Measurements from ENCODE around the gene DCLRE1C.
"Not testable (repeated sequence)": the region's sequence is repeated elsewhere in the genome, so short reads cannot be mapped to it uniquely, and the experiment has no call there.

The DCLRE1C gene

DNA sequence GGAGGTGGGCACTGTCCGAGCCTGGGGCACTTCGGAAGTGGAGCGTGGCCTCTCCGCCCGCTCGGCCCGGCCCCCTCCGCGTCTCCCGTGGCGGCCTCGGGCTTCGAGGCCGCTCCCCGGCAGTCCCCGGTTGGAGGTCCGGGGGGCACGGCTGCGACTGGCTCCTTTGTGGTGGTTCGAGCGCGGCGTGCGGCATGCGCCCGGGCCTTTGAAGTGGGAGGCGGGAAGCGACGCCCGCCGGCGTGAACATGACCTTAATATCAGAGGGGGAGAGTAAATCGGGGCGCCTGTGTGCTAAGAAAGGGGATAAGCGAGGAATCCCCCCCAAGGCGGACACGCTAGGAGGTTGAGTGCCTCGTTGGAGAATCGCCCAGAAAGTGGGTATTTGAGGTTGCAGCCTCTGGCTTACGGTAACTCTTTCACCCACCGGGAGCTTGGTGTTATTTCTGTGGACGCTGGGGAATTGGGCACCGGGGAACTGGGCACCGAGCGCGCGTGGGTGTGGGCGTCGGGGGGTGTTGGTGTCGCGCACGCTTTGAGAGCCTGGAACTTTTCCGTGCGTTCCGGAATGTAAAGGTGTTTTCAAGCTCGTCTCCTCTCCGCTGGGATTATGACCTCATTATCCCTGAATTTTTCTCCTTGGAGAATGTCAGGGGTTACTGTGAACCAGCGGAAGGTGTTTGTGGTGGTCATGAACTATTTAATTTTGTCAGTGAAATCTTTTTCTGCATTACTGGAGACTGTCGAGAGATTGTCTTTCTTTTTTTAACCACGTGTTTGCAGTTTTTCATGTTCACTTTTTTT is 74.6 kb downstream of the DCLRE1C start:
- DNase-seq = peak; percentile 23

GRCh38 chr10:14878266-14879123 is 75.4 kb downstream of the DCLRE1C start, which contains the start of gene SUV39H2:
TSS of gene SUV39H2 (plus strand) at chr10:14878866. CDS start at chr10:14878889, 23 bp downstream.
- DNase-seq = peak; percentile 96

- DNase-seq = no peak
These were observed 77.1 kb downstream of the DCLRE1C start for GRCh38 chr10:14876764-14877163.

- no peak for DNase-seq
These were observed 78.0 kb downstream of the DCLRE1C start for GRCh38 chr10:14875941-14876340.

GRCh38 chr10:14873090-14873760 is 80.7 kb downstream of the DCLRE1C start:
- DNase-seq = peak; percentile 65

DNA sequence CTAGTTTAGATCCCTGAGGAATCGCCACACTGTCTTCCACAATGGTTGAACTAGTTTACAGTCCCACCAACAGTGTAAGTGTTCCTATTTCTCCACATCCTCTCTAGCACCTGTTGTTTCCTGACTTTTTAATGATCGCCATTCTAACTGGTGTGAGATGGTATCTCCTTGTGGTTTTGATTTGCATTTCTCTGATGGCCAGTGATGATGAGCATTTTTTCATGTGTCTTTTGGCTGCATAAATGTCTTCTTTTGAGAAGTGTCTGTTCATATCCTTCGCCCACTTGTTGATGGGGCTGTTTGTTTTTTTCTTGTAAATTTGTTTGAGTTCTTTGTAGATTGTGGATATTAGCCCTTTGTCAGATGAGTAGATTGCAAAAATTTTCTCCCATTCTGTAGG is 89.0 kb downstream of the DCLRE1C start:
- DNase-seq = not testable (repeated sequence)

- not testable (repeated sequence) for DNase-seq
These were observed 89.4 kb downstream of the DCLRE1C start for GRCh38 chr10:14864466-14864865.

DNA sequence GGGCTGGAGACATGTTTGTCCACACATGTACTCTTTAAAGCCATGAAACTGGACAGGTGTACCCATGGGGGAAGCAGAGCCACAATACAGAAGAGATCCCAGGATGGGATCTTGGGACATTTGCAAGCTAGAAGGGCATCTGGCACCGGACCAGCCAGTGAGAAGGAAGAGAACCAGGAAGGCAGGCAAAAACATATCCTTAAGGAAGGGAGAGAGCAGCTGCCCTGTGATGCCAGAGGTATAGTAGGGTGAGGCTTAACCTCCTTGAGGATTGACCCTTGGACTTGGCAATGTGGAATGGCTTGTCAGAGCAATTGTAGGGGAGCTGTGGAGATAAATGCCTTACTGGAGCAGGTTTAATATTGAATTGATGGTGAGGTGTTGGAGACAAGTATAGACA is 93.1 kb downstream of the DCLRE1C start:
- no peak for DNase-seq

GRCh38 chr10:14859775-14860174 is 94.1 kb downstream of the DCLRE1C start:
- DNase-seq = no peak

DNA sequence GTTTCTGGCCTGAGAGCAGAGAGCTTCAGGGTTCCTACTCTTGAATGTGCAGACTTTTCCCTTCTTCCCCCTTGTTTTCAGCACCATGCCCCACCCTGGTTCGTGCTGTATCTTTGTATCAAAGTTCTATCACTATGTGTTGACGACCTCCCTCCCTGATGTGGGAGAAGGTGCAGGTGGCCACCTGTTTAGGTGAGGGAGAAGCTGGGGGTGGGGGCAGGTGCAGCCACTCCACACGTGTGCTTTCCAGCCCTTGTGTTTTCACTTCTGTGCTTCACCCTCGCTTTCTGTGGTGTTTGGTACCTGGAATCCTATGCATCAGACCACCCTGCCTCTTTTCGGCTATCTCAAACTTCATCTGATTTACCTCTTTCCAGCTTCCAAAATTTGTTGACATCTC is 94.9 kb downstream of the DCLRE1C start:
- no peak for DNase-seq

GRCh38 chr10:14858338-14858960 is 95.4 kb downstream of the DCLRE1C start:
- DNase-seq = no peak

- no peak for DNase-seq
These were observed 98.4 kb downstream of the DCLRE1C start for GRCh38 chr10:14855453-14855852.

GRCh38 chr10:14852236-14852635 is 101.7 kb downstream of the DCLRE1C start:
- no peak for DNase-seq
